Panc1 (cell line): ENCODE measurements around the gene CD151.

Source experiments
- CTCF ChIP-seq: fragments of 450-650 bp; IDR thresholded peaks from 2 replicates; pipeline ENCODE4 v1.5.1; 2017; ENCODE audit warnings: mild to moderate bottlenecking
- POLR2AphosphoS5 ChIP-seq: IDR thresholded peaks from 2 replicates; pipeline ENCODE4 v1.6.1; 2012; ENCODE audit warnings: mild to moderate bottlenecking, low read depth, low read length, moderate library complexity

- TF ChIP-seq POLR2AphosphoS5 (peak; percentile 72), CTCF (no peak)
Observed at GRCh38 chr11:834371-835316, 1.9 kb downstream of the CD151 start.
